GM18951 (cell line): Measurements from ENCODE around the gene PIK3CD.

Experiments
- POLR2A ChIP-seq: IDR thresholded peaks from 4 replicates; pipeline ENCODE4 v1.6.1; 2011; ENCODE audit warnings: mild to moderate bottlenecking; ENCODE audit not compliant: insufficient read length, insufficient read depth; ENCODE audit errors: extremely low read depth
- in situ Hi-C: fragments of 300-500 bp; cut with MboI; formaldehyde crosslinking; loops from one replicate; pipeline ENCODE4 v1.12.0; 2022; ENCODE audit warnings: low sequenced_read_pairs, mixed read lengths, inconsistent platforms; ENCODE audit not compliant: unreplicated experiment

Gene PIK3CD

GRCh38 chr1:9628541-9629444 is 22.7 kb upstream of the PIK3CD start:
- peak; percentile 15 for TF ChIP-seq POLR2A
- in situ Hi-C loops: no loop called here

- in situ Hi-C loops: no loop called here
- TF ChIP-seq POLR2A: peak; percentile 51
These were observed 21.9 kb upstream of the PIK3CD start for GRCh38 chr1:9629445-9630201.

- no peak for TF ChIP-seq POLR2A
- in situ Hi-C loops: no loop called here
These were observed 21.0 kb upstream of the PIK3CD start for GRCh38 chr1:9630331-9631111.

- in situ Hi-C loops: no loop called here
These were observed 19.9 kb upstream of the PIK3CD start for GRCh38 chr1:9631613-9632012.

GRCh38 chr1:9633493-9633892 is 18.0 kb upstream of the PIK3CD start:
- TF ChIP-seq POLR2A: no peak
- in situ Hi-C loops: no loop called here

More at GRCh38 chr1:9631613-9632012, 19.9 kb upstream of the PIK3CD start:
- no peak for TF ChIP-seq POLR2A

GRCh38 chr1:9634582-9634981 is 16.9 kb upstream of the PIK3CD start:
- in situ Hi-C loops: no loop called here
- TF ChIP-seq POLR2A: no peak

GRCh38 chr1:9639227-9639626 is 12.3 kb upstream of the PIK3CD start:
- in situ Hi-C loops: no loop called here
- TF ChIP-seq POLR2A: no peak

GRCh38 chr1:9643351-9644256 is 7.9 kb upstream of the PIK3CD start:
- no peak for TF ChIP-seq POLR2A
- in situ Hi-C loops: no loop called here

- in situ Hi-C loops: no loop called here
- no peak for TF ChIP-seq POLR2A
These were observed 5.5 kb upstream of the PIK3CD start for GRCh38 chr1:9646037-9646436.

GRCh38 chr1:9648171-9648570 is 3.4 kb upstream of the PIK3CD start:
- TF ChIP-seq POLR2A: no peak
- in situ Hi-C loops: no loop called here

- no peak for TF ChIP-seq POLR2A
- in situ Hi-C loops: no loop called here
These were observed 1.8 kb upstream of the PIK3CD start for GRCh38 chr1:9649769-9650168.

GRCh38 chr1:9651220-9651564 is 339 bp upstream of the PIK3CD start:
- in situ Hi-C loops: no loop called here

More at GRCh38 chr1:9651220-9651564, 339 bp upstream of the PIK3CD start:
- TF ChIP-seq POLR2A: no peak
